Measurements from ENCODE around the gene CNGA2. TPM values are rescaled to one million over a fixed set of nuclear protein-coding genes. Genes with fewer than 3 reads are reported as not detected.

CNGA2 gene
- total RNA-seq, result not detected in 2 replicates

GRCh38 chrX:151734446-151734845, at the start of gene CNGA2:
Gene CNGA2, plus strand, starts transcription at chrX:151734746. Its CDS starts 3,738 bp downstream, at chrX:151738484.

GRCh38 chrX:151694661-151695582, 39.6 kb upstream of the CNGA2 start, which contains the start of gene PRRG3:
Gene PRRG3, plus strand, starts transcription at chrX:151695458. Its CDS starts 3,357 bp downstream, at chrX:151698815.

GRCh38 chrX:151715752-151716151, 18.8 kb upstream of the CNGA2 start, which contains the start of gene FATE1:
Gene FATE1, plus strand, starts transcription at chrX:151716035. Its CDS starts 85 bp downstream, at chrX:151716120.

Other genes with a start within 250 kb of the CNGA2 start
- not detected in 2 replicates for gene PASD1, start 171.1 kb upstream of the CNGA2 start, total RNA-seq
- gene PRRG3, start 39.3 kb upstream of the CNGA2 start, total RNA-seq, result not detected in 2 replicates
- not detected in 2 replicates for gene FATE1, start 18.7 kb upstream of the CNGA2 start, total RNA-seq
- not detected in 2 replicates for gene MAGEA4, start 178.1 kb downstream of the CNGA2 start, total RNA-seq
- 2.2 and 4.5 TPM in 2 replicates for gene GABRE, start 239.9 kb downstream of the CNGA2 start, total RNA-seq